ENCODE measurements around the gene NUCB2. TPM values are rescaled to one million over a fixed set of nuclear protein-coding genes. Genes with fewer than 3 reads are reported as not detected.

The NUCB2 gene
- total RNA-seq, 1 experiment from 2014 or later = 27.6 TPM

GRCh38 chr11:17257196-17257595 is 19.3 kb upstream of the NUCB2 start:
- ChIA-PET POLR2A (ENCODE audit: unreplicated experiment) (interaction anchor here (0.6 kb wide), 2 partner anchors 49 to 245 kb away, joined by 3 to 4 read pairs; partner anchors contain the start of gene PIK3C2A), CTCF (interaction anchor here (0.6 kb wide), 2 partner anchors 91 to 252 kb away, joined by 5 to 11 read pairs; no protein-coding TSS in a partner anchor)
- BruUV-seq (replicated peaks) = no TSS peak
- no peaks in the 10 kb centered on the region for H3K36me3 ChIP-seq (ENCODE audit: low read depth, low read length)
- no peaks in the 10 kb centered on the region for H3F3A ChIP-seq (ENCODE audit: low read length, unreplicated experiment)
- H3K4me2 ChIP-seq (ENCODE audit: low read length) = peak overlapping the region; percentile 43
- no peaks in the 10 kb centered on the region for H3K79me2 ChIP-seq (ENCODE audit: low read length)
- peak overlapping the region; percentile 32 for H3K9ac ChIP-seq (ENCODE audit: low read length)
- no peaks in the 10 kb centered on the region for H3K9me2 ChIP-seq (replicated peaks; ENCODE audit: low read length)
- no peak for TF ChIP-seq CTCF (conservative IDR thresholded peaks at IDR 0.05; ENCODE audit: low read depth, low read length)
- no peak for TF ChIP-seq EZH2 (IDR thresholded peaks at IDR 0.05; ENCODE audit: low read length, unreplicated experiment)
- no peak for TF ChIP-seq EZH2phosphoT487 (IDR thresholded peaks at IDR 0.05; ENCODE audit: borderline replicate concordance, low read length)
- no peaks in the 10 kb centered on the region for H3K9me3 ChIP-seq (ENCODE audit: low read length)
- H4K20me1 ChIP-seq (ENCODE audit: low read length) = no peaks in the 10 kb centered on the region
- no peaks in the 10 kb centered on the region for H3K27me3 ChIP-seq (ENCODE audit: low read length)
- no peak overlapping the region for H2AFZ ChIP-seq (ENCODE audit: low read length)
- ATAC-seq = peak; percentile 33
- intact Hi-C loops (cut with micrococcal nuclease) = no loop called here
- no peak overlapping the region for H3K4me3 ChIP-seq (ENCODE audit: low read length)
- peak; percentile 68 for DNase-seq
- peak overlapping the region; percentile 85 for H3K27ac ChIP-seq (ENCODE audit: low read length)
- H3K4me1 ChIP-seq (ENCODE audit: insufficient read depth, low read length) = peaks cover 30% of the 10 kb centered on the region

DNA sequence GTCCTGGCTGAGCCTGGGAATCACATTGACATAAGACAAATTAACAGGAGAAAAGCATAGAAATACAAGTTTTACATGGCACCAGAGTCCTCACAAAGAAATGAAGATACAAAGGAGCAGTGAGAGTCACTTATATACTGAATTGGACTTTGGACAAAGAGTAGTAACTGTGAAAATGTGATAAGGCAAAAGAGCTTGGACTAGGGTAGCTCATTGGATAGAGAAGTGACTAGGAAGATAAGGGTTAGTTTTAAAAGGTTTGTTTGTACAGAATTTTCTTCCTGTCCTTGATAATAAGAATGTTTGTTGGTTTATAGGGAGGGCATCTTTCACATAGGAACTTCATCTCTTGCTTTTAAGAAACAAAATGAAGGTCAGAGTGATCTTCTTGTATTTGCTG is 17.9 kb upstream of the NUCB2 start:
- POLR2A ChIA-PET (ENCODE audit: unreplicated experiment) = interaction anchor here (0.6 to 0.7 kb wide), 2 partner anchors 11 to 171 kb away, joined by 7 read pairs; no protein-coding TSS in a partner anchor

More for the DNA sequence above, 17.9 kb upstream of the NUCB2 start:
- Histone ChIP-seq H3K9me3 (ENCODE audit: low read length) (no peaks in the 10 kb centered on the region), H3K9me2 (replicated peaks; ENCODE audit: low read length) (no peaks in the 10 kb centered on the region), H3K4me2 (ENCODE audit: low read length) (no peak overlapping the region), H4K20me1 (ENCODE audit: low read length) (no peaks in the 10 kb centered on the region), H3K27me3 (ENCODE audit: low read length) (no peaks in the 10 kb centered on the region), H3K9ac (ENCODE audit: low read length) (no peak overlapping the region), H3K27ac (ENCODE audit: low read length) (peak overlapping the region; percentile 30), H3F3A (ENCODE audit: low read length, unreplicated experiment) (no peaks in the 10 kb centered on the region), H3K4me3 (ENCODE audit: low read length) (no peak overlapping the region), H3K4me1 (ENCODE audit: insufficient read depth, low read length) (peaks cover 33% of the 10 kb centered on the region), H3K79me2 (ENCODE audit: low read length) (no peaks in the 10 kb centered on the region), H3K36me3 (ENCODE audit: low read depth, low read length) (no peaks in the 10 kb centered on the region), H2AFZ (ENCODE audit: low read length) (no peak overlapping the region)
- intact Hi-C loops (cut with micrococcal nuclease) = no loop called here
- BruUV-seq (replicated peaks) = no TSS peak
- TF ChIP-seq EZH2 (IDR thresholded peaks at IDR 0.05; ENCODE audit: low read length, unreplicated experiment) = no peak
- no peak for TF ChIP-seq EZH2phosphoT487 (IDR thresholded peaks at IDR 0.05; ENCODE audit: borderline replicate concordance, low read length)
- no peak for TF ChIP-seq CTCF (conservative IDR thresholded peaks at IDR 0.05; ENCODE audit: low read depth, low read length)
- ATAC-seq (no peak), DNase-seq (no peak)
- CTCF ChIA-PET = interaction anchor here (0.7 kb wide), 1 partner anchor 9 kb away, joined by 5 read pairs; no protein-coding TSS in a partner anchor

Data from PC-3 (cell line).